Measurements from ENCODE around the gene YEATS2.
"Not testable (repeated sequence)": the region's sequence is repeated elsewhere in the genome, so short reads cannot be mapped to it uniquely, and the experiment has no call there.

The YEATS2 gene

GRCh38 chr3:183697610-183698317 is at the start of gene YEATS2:
Gene YEATS2 (plus strand): TSS chr3:183697797. CDS start chr3:183715163, 17,366 bp downstream.
- peak; percentile 31 to 50 for DNase-seq (ENCODE audit: low read depth in 2 of 2, low spot score in 1 of 2)

GRCh38 chr3:183650554-183650953 is 47.0 kb upstream of the YEATS2 start:
- DNase-seq (ENCODE audit: low read depth in 2 of 2, low spot score in 1 of 2), result no peak

- DNase-seq (ENCODE audit: low read depth in 2 of 2, low spot score in 1 of 2), result no peak
These were observed 44.2 kb upstream of the YEATS2 start for GRCh38 chr3:183653209-183654064.

GRCh38 chr3:183654727-183655126 is 42.9 kb upstream of the YEATS2 start:
- no peak for DNase-seq (ENCODE audit: low read depth in 2 of 2, low spot score in 1 of 2)

- DNase-seq (ENCODE audit: low read depth in 2 of 2, low spot score in 1 of 2), result no peak
These were observed 35.5 kb upstream of the YEATS2 start for GRCh38 chr3:183662099-183662498.

- DNase-seq (ENCODE audit: low read depth in 2 of 2, low spot score in 1 of 2), result no peak
These were observed 32.6 kb upstream of the YEATS2 start for GRCh38 chr3:183664913-183665381.

- DNase-seq (ENCODE audit: low read depth in 2 of 2, low spot score in 1 of 2), result no peak
These were observed 17.5 kb upstream of the YEATS2 start for GRCh38 chr3:183680061-183680460.

- DNase-seq (ENCODE audit: low read depth in 2 of 2, low spot score in 1 of 2), result no peak
These were observed 9.9 kb upstream of the YEATS2 start for GRCh38 chr3:183687705-183688104.

- no peak for DNase-seq (ENCODE audit: low read depth in 2 of 2, low spot score in 1 of 2)
These were observed 8.7 kb upstream of the YEATS2 start for GRCh38 chr3:183688874-183689273.

- not testable (repeated sequence) for DNase-seq (ENCODE audit: low read depth in 2 of 2, low spot score in 1 of 2)
These were observed 8.0 kb upstream of the YEATS2 start for GRCh38 chr3:183689621-183690020.

GRCh38 chr3:183690402-183690995 is 7.1 kb upstream of the YEATS2 start:
- DNase-seq (ENCODE audit: low read depth in 2 of 2, low spot score in 1 of 2), result no peak

GRCh38 chr3:183692436-183692835 is 5.2 kb upstream of the YEATS2 start:
- no peak for DNase-seq (ENCODE audit: low read depth in 2 of 2, low spot score in 1 of 2)

- DNase-seq (ENCODE audit: low read depth in 2 of 2, low spot score in 1 of 2), result no peak
These were observed 1.8 kb upstream of the YEATS2 start for GRCh38 chr3:183695569-183696364.

GRCh38 chr3:183697123-183697609 is 431 bp upstream of the YEATS2 start:
- DNase-seq (ENCODE audit: low read depth in 2 of 2, low spot score in 1 of 2), result no peak

GRCh38 chr3:183698318-183698751 is 738 bp downstream of the YEATS2 start:
- peak in 1 of 2 donors; percentile 10 for DNase-seq (ENCODE audit: low read depth in 2 of 2, low spot score in 1 of 2)

GRCh38 chr3:183698756-183699155 is 1.2 kb downstream of the YEATS2 start:
- DNase-seq (ENCODE audit: low read depth in 2 of 2, low spot score in 1 of 2), result no peak

GRCh38 chr3:183699238-183699947 is 1.8 kb downstream of the YEATS2 start:
- DNase-seq (ENCODE audit: low read depth in 2 of 2, low spot score in 1 of 2), result no peak

GRCh38 chr3:183701744-183702143 is 4.1 kb downstream of the YEATS2 start:
- no peak for DNase-seq (ENCODE audit: low read depth in 2 of 2, low spot score in 1 of 2)

GRCh38 chr3:183703892-183704291 is 6.3 kb downstream of the YEATS2 start:
- not testable (repeated sequence) for DNase-seq (ENCODE audit: low read depth in 2 of 2, low spot score in 1 of 2)

GRCh38 chr3:183710231-183710630 is 12.6 kb downstream of the YEATS2 start:
- DNase-seq (ENCODE audit: low read depth in 2 of 2, low spot score in 1 of 2), result no peak
